ENCODE measurements around the gene GAS2L2. TPM values are rescaled to one million over a fixed set of nuclear protein-coding genes. Genes with fewer than 3 reads are reported as not detected.

Gene GAS2L2
- total RNA-seq, 1 donor from 2014 or later, result 0.22 TPM

DNA sequence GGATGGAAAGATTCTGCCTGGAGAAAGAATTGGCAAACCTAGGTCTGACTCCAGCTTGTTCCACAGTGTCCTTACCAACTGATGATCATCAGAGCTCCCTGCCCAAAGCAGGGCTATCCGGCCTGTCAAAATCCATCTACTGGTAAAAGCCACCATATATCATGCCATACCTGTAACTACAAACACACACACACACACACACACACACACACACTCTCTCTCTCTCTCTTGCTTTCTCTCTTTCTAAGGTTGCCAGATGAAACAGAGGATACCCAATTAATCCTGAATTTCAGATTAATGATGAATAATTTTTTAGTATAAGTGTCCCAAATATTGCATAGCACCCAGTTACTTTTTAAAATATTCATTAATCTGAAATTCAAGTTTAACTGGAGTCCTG is 43.9 kb upstream of the GAS2L2 start:
- Mint-ChIP-seq H3K9me3 (no peaks in the 10 kb centered on the region), H3K4me1 (ENCODE audit: unreplicated experiment) (peaks cover 14% of the 10 kb centered on the region), H3K27me3 (peaks cover 85% of the 10 kb centered on the region), H3K4me3 (no peak overlapping the region), H3K36me3 (no peaks in the 10 kb centered on the region), H3K27ac (no peak overlapping the region)
- TF ChIP-seq, protein P1, sequence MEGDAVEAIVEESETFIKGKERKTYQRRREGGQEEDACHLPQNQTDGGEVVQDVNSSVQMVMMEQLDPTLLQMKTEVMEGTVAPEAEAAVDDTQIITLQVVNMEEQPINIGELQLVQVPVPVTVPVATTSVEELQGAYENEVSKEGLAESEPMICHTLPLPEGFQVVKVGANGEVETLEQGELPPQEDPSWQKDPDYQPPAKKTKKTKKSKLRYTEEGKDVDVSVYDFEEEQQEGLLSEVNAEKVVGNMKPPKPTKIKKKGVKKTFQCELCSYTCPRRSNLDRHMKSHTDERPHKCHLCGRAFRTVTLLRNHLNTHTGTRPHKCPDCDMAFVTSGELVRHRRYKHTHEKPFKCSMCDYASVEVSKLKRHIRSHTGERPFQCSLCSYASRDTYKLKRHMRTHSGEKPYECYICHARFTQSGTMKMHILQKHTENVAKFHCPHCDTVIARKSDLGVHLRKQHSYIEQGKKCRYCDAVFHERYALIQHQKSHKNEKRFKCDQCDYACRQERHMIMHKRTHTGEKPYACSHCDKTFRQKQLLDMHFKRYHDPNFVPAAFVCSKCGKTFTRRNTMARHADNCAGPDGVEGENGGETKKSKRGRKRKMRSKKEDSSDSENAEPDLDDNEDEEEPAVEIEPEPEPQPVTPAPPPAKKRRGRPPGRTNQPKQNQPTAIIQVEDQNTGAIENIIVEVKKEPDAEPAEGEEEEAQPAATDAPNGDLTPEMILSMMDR (conservative IDR thresholded peaks at IDR 0.05), result no peak
- DNase-seq (ENCODE audit: extremely low spot score, unreplicated experiment), result no peak

DNA sequence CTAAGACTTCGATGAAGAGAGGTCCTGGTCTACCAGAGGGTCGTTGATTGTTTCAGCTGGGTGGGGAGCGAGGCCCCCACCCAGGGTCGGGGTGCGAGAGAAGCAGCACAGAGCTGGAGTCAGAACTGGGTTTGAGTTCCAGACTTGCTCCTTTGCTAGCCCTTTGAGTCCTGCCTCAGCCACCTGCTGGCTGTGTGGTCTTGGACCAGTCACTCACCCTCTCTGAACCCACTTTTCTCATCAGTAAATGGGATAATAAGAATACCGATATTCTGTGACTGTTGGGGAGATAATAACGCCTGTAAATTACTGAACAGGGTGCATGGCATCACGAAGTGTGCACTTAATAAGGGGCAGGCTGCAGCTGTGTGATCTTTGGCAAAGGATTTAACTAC is 42.8 kb upstream of the GAS2L2 start:
- H3K27me3 Mint-ChIP-seq, result peaks cover 90% of the 10 kb centered on the region
- peak overlapping the region; percentile 79 for H3K4me3 Mint-ChIP-seq
- H3K36me3 Mint-ChIP-seq, result no peaks in the 10 kb centered on the region
- H3K9me3 Mint-ChIP-seq, result no peaks in the 10 kb centered on the region
- no peak for DNase-seq (ENCODE audit: extremely low spot score, unreplicated experiment)
- H3K27ac Mint-ChIP-seq, result no peak overlapping the region
- peaks cover 8% of the 10 kb centered on the region for H3K4me1 Mint-ChIP-seq (ENCODE audit: unreplicated experiment)
- TF ChIP-seq, protein P1 (conservative IDR thresholded peaks at IDR 0.05), result no peak

DNA sequence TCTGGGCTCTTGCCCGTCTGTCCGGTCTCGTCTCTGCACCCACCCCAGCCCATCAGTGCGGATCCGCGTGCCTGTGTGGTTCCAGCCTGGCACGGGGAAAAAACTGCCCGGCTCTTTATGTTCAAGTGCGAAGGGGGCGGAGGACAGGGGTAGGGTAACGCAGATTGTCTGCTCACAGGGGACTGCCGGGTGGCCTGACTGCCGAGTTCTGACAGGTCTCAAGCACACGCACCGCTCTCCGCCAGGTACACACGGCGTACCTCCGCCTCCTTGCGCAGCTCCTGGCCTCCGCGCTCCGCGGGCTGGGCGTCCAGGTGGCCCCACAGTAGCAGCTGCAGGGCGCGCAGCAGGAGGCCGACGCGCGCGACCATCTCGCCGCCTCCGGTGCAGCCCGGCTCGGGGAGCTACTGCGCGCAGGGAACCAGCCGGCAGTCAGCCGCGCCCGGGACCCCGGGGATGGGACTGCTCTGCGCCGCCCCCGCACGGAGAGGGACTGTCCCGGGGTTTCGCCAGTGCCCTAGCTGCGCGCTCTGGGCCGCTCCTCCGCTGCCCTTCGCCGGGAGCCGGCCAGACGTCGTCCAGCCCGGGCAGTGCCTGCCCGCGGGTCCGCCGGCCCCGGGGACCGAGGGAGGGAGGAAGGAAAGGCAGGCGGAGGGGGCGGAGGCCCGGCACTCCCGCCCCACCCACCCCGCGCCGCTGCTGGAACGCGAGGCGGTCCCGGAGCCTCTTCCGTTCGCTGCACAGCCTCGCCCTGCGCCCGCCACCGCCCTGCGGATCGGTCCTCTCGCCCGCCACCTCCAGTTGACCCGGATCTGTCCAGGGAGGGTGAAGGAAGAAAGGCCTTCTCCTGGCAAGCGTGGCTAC is 42.2 kb upstream of the GAS2L2 start, which contains the start of gene MMP28:
TSS of gene MMP28 (minus strand) at position 635 of the 864 bp plus-strand sequence. CDS start at position 371, 264 bp downstream.
- Mint-ChIP-seq H3K27me3 (peaks cover 90% of the 10 kb centered on the region), H3K36me3 (no peaks in the 10 kb centered on the region), H3K4me1 (ENCODE audit: unreplicated experiment) (peaks cover 8% of the 10 kb centered on the region), H3K27ac (no peak within 1 kb of the TSS), H3K9me3 (no peaks in the 10 kb centered on the region), H3K4me3 (peak within 1 kb of the TSS; percentile 79)
- TF ChIP-seq, protein P1 (conservative IDR thresholded peaks at IDR 0.05), result no peak
- no peak for DNase-seq (ENCODE audit: extremely low spot score, unreplicated experiment)

DNA sequence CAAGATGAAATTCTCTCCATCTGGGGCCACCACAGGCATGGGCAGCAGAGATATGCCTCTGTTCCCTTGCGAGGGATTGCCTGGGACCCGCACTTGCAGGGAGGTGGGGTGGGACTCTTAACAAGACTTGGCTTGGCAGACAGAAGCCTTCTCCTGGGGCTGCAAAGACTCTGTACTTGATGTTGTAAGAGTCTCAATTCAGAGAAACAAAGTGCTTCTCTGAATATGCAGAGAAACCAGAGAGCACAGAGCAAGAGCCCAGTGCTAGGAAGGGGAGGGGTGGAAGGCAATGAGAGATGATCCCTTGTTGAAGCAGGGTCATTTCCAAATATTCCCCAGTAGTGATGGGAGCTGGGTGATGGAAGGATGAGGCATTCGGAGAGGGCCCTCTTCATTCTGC is 40.2 kb upstream of the GAS2L2 start:
- Mint-ChIP-seq H3K27ac (no peak overlapping the region), H3K4me1 (ENCODE audit: unreplicated experiment) (peaks cover 18% of the 10 kb centered on the region), H3K9me3 (no peaks in the 10 kb centered on the region), H3K27me3 (peaks cover 82% of the 10 kb centered on the region), H3K36me3 (no peaks in the 10 kb centered on the region), H3K4me3 (peak overlapping the region; percentile 75)
- TF ChIP-seq, protein P1 (conservative IDR thresholded peaks at IDR 0.05), result no peak
- no peak for DNase-seq (ENCODE audit: extremely low spot score, unreplicated experiment)

DNA sequence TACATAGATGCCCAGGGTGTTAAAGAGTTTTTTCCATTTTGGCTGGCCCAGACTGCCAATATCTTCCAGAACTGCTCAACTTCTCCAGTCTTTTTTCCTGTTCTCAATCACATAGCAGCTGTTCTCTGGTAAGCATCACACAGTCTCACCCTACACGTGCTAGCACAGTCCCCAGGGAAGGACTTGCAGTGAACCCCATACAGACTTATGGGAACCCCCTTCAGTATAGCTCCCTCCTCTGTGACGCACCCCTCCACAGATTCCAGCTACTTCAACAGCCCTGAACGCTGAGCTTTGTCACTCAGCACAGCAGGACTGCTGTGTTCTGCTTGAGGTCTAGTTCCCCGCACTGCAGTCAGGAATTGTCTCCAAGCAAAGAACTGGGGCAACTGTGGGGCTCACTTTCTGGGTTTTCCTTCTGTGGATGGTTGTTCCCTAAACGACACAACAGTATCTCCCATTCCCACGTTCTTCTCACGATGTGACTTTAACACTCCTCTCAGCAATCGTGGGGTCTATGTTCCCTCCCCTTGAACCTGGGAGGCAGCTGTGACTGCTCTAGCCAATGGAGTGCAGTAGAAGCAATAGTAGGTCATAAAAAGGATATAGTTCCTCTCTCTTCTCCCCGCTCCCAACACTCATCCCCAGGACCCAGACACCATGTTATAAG is 38.8 kb upstream of the GAS2L2 start:
- TF ChIP-seq, protein P1 (conservative IDR thresholded peaks at IDR 0.05), result no peak
- H3K9me3 Mint-ChIP-seq, result no peaks in the 10 kb centered on the region
- H3K36me3 Mint-ChIP-seq, result no peaks in the 10 kb centered on the region
- H3K4me1 Mint-ChIP-seq (ENCODE audit: unreplicated experiment), result peaks cover 26% of the 10 kb centered on the region
- no peak overlapping the region for H3K4me3 Mint-ChIP-seq
- DNase-seq (ENCODE audit: extremely low spot score, unreplicated experiment), result no peak
- no peak overlapping the region for H3K27ac Mint-ChIP-seq
- H3K27me3 Mint-ChIP-seq, result peaks cover 71% of the 10 kb centered on the region

All from type B pancreatic cell (in vitro differentiated cells).